Endothelial cell of umbilical vein (primary cell): Measurements from ENCODE around the gene RPS18.

Experiments used
- EZH2 ChIP-seq: IDR thresholded peaks from 2 replicates; pipeline ENCODE4 v1.6.1; 2012; ENCODE audit warnings: borderline replicate concordance, low read depth, mild to moderate bottlenecking, moderate library complexity, low read length, inconsistent platforms; ENCODE audit not compliant: severe bottlenecking
- FOS ChIP-seq: IDR thresholded peaks from 2 replicates; pipeline ENCODE4 v1.6.1; 2011; ENCODE audit warnings: mild to moderate bottlenecking, low read length, moderate library complexity, borderline replicate concordance; ENCODE audit not compliant: insufficient read depth
- MYC ChIP-seq: IDR thresholded peaks from one replicate; pipeline ENCODE4 v1.6.1; 2011; ENCODE audit warnings: mild to moderate bottlenecking, low read depth, low read length
- POLR2A ChIP-seq: IDR thresholded peaks from 2 replicates; pipeline ENCODE4 v1.6.1; 2012; ENCODE audit warnings: low read depth, mild to moderate bottlenecking, control low read depth, low read length
- POLR2AphosphoS5 ChIP-seq: IDR thresholded peaks from 2 replicates; pipeline ENCODE4 v1.6.1; 2012; ENCODE audit warnings: low read depth, mild to moderate bottlenecking, control low read depth, low read length, moderate library complexity; ENCODE audit not compliant: insufficient read depth
- TF ChIP-seq, protein P1 (sequence below), 2 donors: IDR thresholded peaks; 1 replicate in 1 of 2; 2 replicates in 1 of 2; pipeline ENCODE4 v1.5.1; 2011; ENCODE audit warnings: low read length in 2 of 2, mild to moderate bottlenecking in 2 of 2, moderate library complexity in 2 of 2, control low read depth in 1 of 2, inconsistent platforms in 1 of 2, low read depth in 1 of 2; ENCODE audit not compliant: insufficient read depth in 1 of 2; ENCODE audit errors: extremely low read depth in 1 of 2
- TF ChIP-seq, protein P2 (sequence below): IDR thresholded peaks from 2 replicates; pipeline ENCODE4 v1.6.1; 2011; ENCODE audit not compliant: insufficient read depth, insufficient read length

DNA sequence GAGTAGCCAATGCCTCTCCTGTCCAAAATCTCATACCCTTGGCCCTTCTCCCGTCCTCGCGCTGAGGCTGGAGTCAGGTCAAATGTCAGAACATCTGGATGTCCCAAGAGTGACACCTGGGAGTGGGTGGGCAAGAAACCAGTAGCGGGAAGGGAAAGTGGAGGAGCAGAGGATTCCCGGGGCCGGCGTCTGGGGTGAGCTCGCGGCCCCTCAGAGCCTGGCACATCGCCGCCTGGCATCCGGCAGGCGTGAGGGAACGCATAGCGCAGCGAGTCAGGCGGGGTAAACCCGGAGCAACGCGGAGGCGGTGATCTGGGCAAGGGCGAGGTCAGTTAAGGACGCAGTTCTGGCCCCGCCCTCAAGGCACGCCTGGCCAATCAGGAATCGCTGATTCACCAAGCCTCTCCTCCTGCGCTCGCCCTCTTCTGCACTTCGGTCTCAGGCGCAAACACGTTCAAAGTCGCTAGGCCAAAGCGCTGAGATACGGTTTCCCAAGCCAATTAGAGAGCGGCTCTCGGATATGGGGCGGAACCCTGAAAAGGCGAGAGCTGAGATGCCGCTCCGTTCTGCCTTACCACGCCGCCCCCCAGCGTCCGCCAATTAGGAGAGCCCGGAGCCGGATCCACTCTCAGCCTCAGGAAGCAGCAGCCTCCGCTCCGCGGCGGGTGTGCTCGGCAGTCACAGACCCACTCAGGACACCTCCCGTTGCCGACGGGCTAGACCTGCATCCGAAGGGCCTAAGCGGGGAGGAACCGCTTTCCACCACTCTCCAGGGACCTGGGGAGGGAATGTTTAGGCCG, 22.7 kb upstream of the RPS18 start:
- TF ChIP-seq, protein P1, sequence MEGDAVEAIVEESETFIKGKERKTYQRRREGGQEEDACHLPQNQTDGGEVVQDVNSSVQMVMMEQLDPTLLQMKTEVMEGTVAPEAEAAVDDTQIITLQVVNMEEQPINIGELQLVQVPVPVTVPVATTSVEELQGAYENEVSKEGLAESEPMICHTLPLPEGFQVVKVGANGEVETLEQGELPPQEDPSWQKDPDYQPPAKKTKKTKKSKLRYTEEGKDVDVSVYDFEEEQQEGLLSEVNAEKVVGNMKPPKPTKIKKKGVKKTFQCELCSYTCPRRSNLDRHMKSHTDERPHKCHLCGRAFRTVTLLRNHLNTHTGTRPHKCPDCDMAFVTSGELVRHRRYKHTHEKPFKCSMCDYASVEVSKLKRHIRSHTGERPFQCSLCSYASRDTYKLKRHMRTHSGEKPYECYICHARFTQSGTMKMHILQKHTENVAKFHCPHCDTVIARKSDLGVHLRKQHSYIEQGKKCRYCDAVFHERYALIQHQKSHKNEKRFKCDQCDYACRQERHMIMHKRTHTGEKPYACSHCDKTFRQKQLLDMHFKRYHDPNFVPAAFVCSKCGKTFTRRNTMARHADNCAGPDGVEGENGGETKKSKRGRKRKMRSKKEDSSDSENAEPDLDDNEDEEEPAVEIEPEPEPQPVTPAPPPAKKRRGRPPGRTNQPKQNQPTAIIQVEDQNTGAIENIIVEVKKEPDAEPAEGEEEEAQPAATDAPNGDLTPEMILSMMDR (IDR thresholded peaks at IDR 0.05; ENCODE audit: extremely low read depth in 1 of 2, insufficient read depth in 1 of 2, low read depth in 1 of 2, low read length in 2 of 2), result peak in 1 of 2 donors; percentile 21
- peak; percentile 91 for TF ChIP-seq POLR2AphosphoS5
- TF ChIP-seq POLR2A, result peak; percentile 93
- no peak for TF ChIP-seq EZH2
- TF ChIP-seq, protein P2, sequence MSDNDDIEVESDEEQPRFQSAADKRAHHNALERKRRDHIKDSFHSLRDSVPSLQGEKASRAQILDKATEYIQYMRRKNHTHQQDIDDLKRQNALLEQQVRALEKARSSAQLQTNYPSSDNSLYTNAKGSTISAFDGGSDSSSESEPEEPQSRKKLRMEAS, result peak; percentile 27
- peak; percentile 33 for TF ChIP-seq FOS
- TF ChIP-seq MYC, result peak; percentile 10
